Posterior vena cava (tissue), 2 donors: ENCODE data around the gene PTPRD. TPM values are rescaled to one million over a fixed set of nuclear protein-coding genes. Genes with fewer than 3 reads are reported as not detected.

Experiments used
- DNase-seq: peaks from one replicate; pipeline ENCODE4 v3.0.0-alpha.2; 2020; ENCODE audit warnings: low spot score
- intact Hi-C, 2 donors: fragments of 100-400 bp; cut with DNase I; formaldehyde crosslinking; loops; one replicate each; pipeline versions ENCODE4 v1.14.1 to v1.14.2; 2022 to 2023
- total RNA-seq, 2 donors: library from RNA; stranded (reverse); fragmentation: NEBNext Ultra II Directional; extraction: Animal tissue kit (Norgen Biotek cat#: 25700); gene quantifications; one replicate each; pipeline ENCODE4 v1.2.1, GENCODE V29; 2021
- donor health status: DM: yes; HTN: yes; CAD: no.
- donor health status: DM: yes; HTN: yes; CAD: no.

Gene PTPRD
- total RNA-seq, 2 donors from 2014 or later: 21.4 to 51.2 TPM

GRCh38 chr9:8337834-8338766 lies 2274.7 kb downstream of the PTPRD start:
- no peak for DNase-seq
- intact Hi-C loops: no loop called here

- intact Hi-C loops: no loop called here
- no peak for DNase-seq
Measured at GRCh38 chr9:8332871-8333270, 2279.9 kb downstream of the PTPRD start.

GRCh38 chr9:8332331-8332650 lies 2280.5 kb downstream of the PTPRD start:
- intact Hi-C loops: no loop called here

GRCh38 chr9:8331507-8332330 lies 2281.1 kb downstream of the PTPRD start:
- no peak for DNase-seq
- intact Hi-C loops: no loop called here

More at GRCh38 chr9:8332331-8332650, 2280.5 kb downstream of the PTPRD start:
- DNase-seq: no peak

- intact Hi-C loops: no loop called here
- DNase-seq: no peak
Measured at GRCh38 chr9:8329561-8330283, 2283.1 kb downstream of the PTPRD start.

GRCh38 chr9:8315211-8315610 lies 2297.6 kb downstream of the PTPRD start:
- DNase-seq: no peak
- intact Hi-C loops: no loop called here

GRCh38 chr9:8309258-8309657 lies 2303.5 kb downstream of the PTPRD start:
- intact Hi-C loops: no loop called here
- DNase-seq: no peak

GRCh38 chr9:8304720-8305119 lies 2308.1 kb downstream of the PTPRD start:
- DNase-seq: no peak
- intact Hi-C loops: no loop called here

- intact Hi-C loops: no loop called here
- DNase-seq: no peak
Measured at GRCh38 chr9:8301296-8301695, 2311.5 kb downstream of the PTPRD start.

- intact Hi-C loops: no loop called here
- no peak for DNase-seq
Measured at GRCh38 chr9:8297047-8297446, 2315.8 kb downstream of the PTPRD start.

GRCh38 chr9:8292657-8293056 lies 2320.1 kb downstream of the PTPRD start:
- no peak for DNase-seq
- intact Hi-C loops: no loop called here

- no peak for DNase-seq
- intact Hi-C loops: no loop called here
Measured at GRCh38 chr9:8289681-8290080, 2323.1 kb downstream of the PTPRD start.

- no peak for DNase-seq
- intact Hi-C loops: no loop called here
Measured at GRCh38 chr9:8287970-8288369, 2324.8 kb downstream of the PTPRD start.

- DNase-seq: no peak
- intact Hi-C loops: no loop called here
Measured at GRCh38 chr9:8287501-8287900, 2325.3 kb downstream of the PTPRD start.

GRCh38 chr9:8284884-8285283 lies 2327.9 kb downstream of the PTPRD start:
- intact Hi-C loops: no loop called here
- no peak for DNase-seq

- no peak for DNase-seq
- intact Hi-C loops: no loop called here
Measured at GRCh38 chr9:8282535-8282934, 2330.3 kb downstream of the PTPRD start.

- DNase-seq: no peak
- intact Hi-C loops: no loop called here
Measured at GRCh38 chr9:8280811-8281210, 2332.0 kb downstream of the PTPRD start.

GRCh38 chr9:8278048-8278447 lies 2334.8 kb downstream of the PTPRD start:
- no peak for DNase-seq
- intact Hi-C loops: no loop called here

- intact Hi-C loops: no loop called here
- no peak for DNase-seq
Measured at GRCh38 chr9:8270235-8270634, 2342.6 kb downstream of the PTPRD start.

GRCh38 chr9:8268881-8269280 lies 2343.9 kb downstream of the PTPRD start:
- no peak for DNase-seq
- intact Hi-C loops: no loop called here
